ENCODE data around the gene SLC4A9.
A peak's percentile ranks its signal among the peaks of the same experiment; 100 is the strongest.

Gene SLC4A9

DNA sequence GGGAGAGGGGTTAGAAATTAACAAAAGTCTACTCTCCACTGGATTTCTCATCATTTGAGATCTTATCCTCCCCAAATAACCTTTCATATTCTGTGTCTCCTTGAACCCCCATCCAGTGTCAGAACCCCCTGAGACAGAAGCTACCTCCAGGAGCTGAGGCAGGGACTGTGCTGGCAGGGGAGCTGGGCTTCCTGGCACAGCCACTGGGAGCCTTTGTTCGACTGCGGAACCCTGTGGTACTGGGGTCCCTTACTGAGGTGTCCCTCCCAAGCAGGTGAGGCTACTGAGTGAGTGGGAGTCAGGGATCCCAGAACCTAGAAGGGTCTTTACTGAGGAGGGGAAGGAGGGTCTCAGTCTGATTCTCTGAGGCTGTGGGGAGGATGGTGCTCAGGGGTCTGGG, 1.9 kb downstream of the SLC4A9 start:
- H3K36me3 ChIP-seq (replicated peaks): no peaks in the 10 kb centered on the region
- H3K4me1 ChIP-seq: no peaks in the 10 kb centered on the region
- in situ Hi-C loops (cut with MboI; ENCODE audit: low sequenced_read_pairs): loop anchor here (5.0 kb wide), 1 partner anchor 120 kb away; no protein-coding TSS in a partner anchor
- H3K27me3 ChIP-seq (ENCODE audit: low read depth): no peaks in the 10 kb centered on the region
- DNase-seq (ENCODE audit: low spot score in 2 of 2): no peak
- H3K9me3 ChIP-seq: no peaks in the 10 kb centered on the region
- H3K4me3 ChIP-seq: no peak overlapping the region

DNA sequence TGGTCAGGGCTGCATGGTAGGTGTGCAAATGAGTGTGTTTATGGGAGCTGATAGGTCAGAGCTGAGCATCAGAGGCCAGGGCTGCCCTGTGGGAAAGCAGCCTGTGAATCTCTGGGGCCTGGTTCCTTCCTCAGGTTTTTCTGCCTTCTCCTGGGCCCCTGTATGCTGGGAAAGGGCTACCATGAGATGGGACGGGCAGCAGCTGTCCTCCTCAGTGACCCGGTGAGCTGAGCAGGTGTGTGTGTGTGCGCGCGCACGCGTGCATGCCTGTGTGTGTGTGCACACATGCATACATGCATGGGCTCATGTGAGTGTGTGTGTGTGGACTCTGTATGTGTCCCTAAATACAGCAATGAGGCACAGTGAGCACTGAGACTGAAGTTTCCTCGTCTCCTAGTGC, 2.3 kb downstream of the SLC4A9 start:
- Histone ChIP-seq H3K4me3 (no peak overlapping the region), H3K9me3 (no peaks in the 10 kb centered on the region), H3K27me3 (ENCODE audit: low read depth) (no peaks in the 10 kb centered on the region), H3K36me3 (replicated peaks) (no peaks in the 10 kb centered on the region), H3K4me1 (no peaks in the 10 kb centered on the region)
- in situ Hi-C loops (cut with MboI; ENCODE audit: low sequenced_read_pairs): loop anchor here (5.0 kb wide), 1 partner anchor 120 kb away; no protein-coding TSS in a partner anchor
- DNase-seq (ENCODE audit: low spot score in 2 of 2): no peak

DNA sequence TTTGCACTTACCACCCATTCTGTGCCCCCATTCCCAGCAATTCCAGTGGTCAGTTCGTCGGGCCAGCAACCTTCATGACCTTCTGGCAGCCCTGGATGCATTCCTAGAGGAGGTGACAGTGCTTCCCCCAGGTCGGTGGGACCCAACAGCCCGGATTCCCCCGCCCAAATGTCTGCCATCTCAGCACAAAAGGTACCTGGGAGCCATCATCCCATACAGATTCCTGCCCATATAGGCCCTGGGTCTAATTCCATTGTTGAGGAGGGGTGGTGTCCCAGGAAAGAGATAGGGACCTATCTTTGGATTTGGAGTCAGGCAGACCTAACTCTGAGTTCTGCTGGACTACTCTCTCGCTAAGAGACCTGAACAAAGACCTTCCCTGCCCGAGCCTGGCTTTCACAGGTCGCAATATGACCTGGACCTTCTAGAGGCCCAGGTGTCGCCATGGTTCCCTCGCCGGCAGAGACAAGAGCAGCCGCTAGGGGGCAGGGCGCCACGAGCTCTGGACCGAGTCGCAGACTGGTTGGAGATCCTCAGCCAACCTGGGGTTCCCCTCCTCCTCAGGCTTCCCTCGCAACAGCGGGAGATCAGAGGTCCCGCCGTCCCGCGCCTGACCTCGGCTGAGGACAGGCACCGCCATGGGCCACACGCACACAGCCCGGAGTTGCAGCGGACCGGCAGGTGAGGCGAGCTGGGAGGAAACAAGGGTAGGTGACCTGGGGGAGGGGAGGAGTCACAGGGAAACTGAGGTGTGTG, 3.1 kb downstream of the SLC4A9 start:
- no peaks in the 10 kb centered on the region for H3K36me3 ChIP-seq (replicated peaks)
- peak overlapping the region; percentile 15 for H3K4me3 ChIP-seq
- no peaks in the 10 kb centered on the region for H3K9me3 ChIP-seq
- no peaks in the 10 kb centered on the region for H3K27me3 ChIP-seq (ENCODE audit: low read depth)
- DNase-seq (ENCODE audit: low spot score in 2 of 2): peak; percentile 54 to 92
- no peaks in the 10 kb centered on the region for H3K4me1 ChIP-seq
- in situ Hi-C loops (cut with MboI; ENCODE audit: low sequenced_read_pairs): loop anchor here (5.0 kb wide), 1 partner anchor 121 kb away; no protein-coding TSS in a partner anchor

DNA sequence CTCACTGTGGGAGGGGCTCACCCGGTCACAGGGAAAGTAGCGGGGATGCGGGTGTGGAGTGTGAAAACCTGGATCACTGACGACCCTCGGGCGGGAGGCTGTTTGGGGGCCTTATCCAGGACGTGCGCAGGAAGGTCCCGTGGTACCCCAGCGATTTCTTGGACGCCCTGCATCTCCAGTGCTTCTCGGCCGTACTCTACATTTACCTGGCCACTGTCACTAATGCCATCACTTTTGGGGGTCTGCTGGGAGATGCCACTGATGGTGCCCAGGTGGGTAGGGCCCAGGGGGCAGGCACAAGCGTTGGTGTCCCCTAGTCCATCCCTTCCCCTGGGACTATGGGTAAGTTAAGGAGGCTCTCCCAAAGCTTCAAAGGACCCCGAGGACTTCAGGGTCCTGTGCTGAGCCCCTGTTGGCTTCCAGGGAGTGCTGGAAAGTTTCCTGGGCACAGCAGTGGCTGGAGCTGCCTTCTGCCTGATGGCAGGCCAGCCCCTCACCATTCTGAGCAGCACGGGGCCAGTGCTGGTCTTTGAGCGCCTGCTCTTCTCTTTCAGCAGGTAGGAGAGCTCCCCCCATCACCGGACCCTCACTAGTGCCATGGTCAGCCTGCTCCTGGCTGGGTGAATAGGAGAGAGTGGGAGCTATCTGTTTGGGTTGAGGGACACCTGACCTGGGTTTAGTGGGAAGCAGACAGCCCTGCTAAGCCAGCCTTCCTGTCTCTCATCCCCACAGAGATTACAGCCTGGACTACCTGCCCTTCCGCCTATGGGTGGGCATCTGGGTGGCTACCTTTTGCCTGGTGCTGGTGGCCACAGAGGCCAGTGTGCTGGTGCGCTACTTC, 3.9 kb downstream of the SLC4A9 start:
- in situ Hi-C loops (cut with MboI; ENCODE audit: low sequenced_read_pairs): loop anchor here (5.0 kb wide), 1 partner anchor 122 kb away; no protein-coding TSS in a partner anchor
- Histone ChIP-seq H3K4me1 (no peaks in the 10 kb centered on the region), H3K36me3 (replicated peaks) (no peaks in the 10 kb centered on the region), H3K9me3 (no peaks in the 10 kb centered on the region), H3K4me3 (peak overlapping the region; percentile 15), H3K27me3 (ENCODE audit: low read depth) (no peaks in the 10 kb centered on the region)
- DNase-seq (ENCODE audit: low spot score in 2 of 2): no peak

DNA sequence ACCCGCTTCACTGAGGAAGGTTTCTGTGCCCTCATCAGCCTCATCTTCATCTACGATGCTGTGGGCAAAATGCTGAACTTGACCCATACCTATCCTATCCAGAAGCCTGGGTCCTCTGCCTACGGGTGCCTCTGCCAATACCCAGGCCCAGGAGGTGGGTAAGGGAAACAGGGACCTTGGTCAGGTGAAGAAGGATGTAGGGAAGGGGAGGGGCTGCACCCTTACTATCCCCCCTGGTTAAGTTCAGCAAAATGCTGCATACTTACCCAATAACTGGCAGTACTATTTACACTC, 4.4 kb downstream of the SLC4A9 start:
- H3K27me3 ChIP-seq (ENCODE audit: low read depth): no peaks in the 10 kb centered on the region
- in situ Hi-C loops (cut with MboI; ENCODE audit: low sequenced_read_pairs): loop anchor here (5.0 kb wide), 1 partner anchor 122 kb away; no protein-coding TSS in a partner anchor
- no peaks in the 10 kb centered on the region for H3K4me1 ChIP-seq
- DNase-seq (ENCODE audit: low spot score in 2 of 2): no peak
- no peaks in the 10 kb centered on the region for H3K9me3 ChIP-seq
- no peak overlapping the region for H3K4me3 ChIP-seq
- no peaks in the 10 kb centered on the region for H3K36me3 ChIP-seq (replicated peaks)

DNA sequence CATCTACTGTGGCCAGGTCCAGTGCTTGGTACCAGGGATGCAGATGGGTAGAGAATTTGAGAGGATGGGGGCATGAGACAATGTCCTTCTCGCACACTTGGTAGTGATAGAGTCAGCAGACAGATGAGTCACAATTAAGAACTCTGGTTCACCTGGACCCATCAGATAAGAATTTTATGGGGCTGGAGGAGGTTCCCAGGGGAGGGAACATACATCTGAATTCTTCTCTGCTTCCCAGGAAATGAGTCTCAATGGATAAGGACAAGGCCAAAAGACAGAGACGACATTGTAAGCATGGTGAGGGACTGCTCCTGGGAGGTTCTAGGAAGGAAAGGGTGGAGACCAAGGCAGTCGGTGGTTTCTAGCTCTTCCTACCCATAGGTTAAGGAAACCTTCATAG, 5.3 kb downstream of the SLC4A9 start:
- Histone ChIP-seq H3K4me3 (no peak overlapping the region), H3K27me3 (ENCODE audit: low read depth) (no peaks in the 10 kb centered on the region), H3K36me3 (replicated peaks) (no peaks in the 10 kb centered on the region), H3K4me1 (no peaks in the 10 kb centered on the region), H3K9me3 (no peaks in the 10 kb centered on the region)
- no peak for DNase-seq (ENCODE audit: low spot score in 2 of 2)
- in situ Hi-C loops (cut with MboI; ENCODE audit: low sequenced_read_pairs): no loop called here

DNA sequence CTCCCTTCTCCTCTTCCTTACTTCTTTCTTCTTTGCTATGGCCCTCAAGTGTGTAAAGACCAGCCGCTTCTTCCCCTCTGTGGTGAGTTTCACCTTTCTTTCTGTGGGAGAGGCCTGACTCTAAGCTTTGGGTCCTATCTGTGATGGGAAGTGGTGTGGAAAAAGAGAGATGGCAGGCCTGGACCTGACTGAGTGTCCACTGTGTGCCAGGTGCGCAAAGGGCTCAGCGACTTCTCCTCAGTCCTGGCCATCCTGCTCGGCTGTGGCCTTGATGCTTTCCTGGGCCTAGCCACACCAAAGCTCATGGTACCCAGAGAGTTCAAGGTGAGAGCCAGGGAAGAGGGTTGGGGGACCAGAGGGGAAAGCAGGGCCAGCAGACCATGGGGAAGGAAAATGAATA, 5.9 kb downstream of the SLC4A9 start:
- Histone ChIP-seq H3K27me3 (ENCODE audit: low read depth) (no peaks in the 10 kb centered on the region), H3K4me3 (no peak overlapping the region), H3K9me3 (no peaks in the 10 kb centered on the region), H3K36me3 (replicated peaks) (no peaks in the 10 kb centered on the region), H3K4me1 (no peaks in the 10 kb centered on the region)
- no peak for DNase-seq (ENCODE audit: low spot score in 2 of 2)
- in situ Hi-C loops (cut with MboI; ENCODE audit: low sequenced_read_pairs): no loop called here

DNA sequence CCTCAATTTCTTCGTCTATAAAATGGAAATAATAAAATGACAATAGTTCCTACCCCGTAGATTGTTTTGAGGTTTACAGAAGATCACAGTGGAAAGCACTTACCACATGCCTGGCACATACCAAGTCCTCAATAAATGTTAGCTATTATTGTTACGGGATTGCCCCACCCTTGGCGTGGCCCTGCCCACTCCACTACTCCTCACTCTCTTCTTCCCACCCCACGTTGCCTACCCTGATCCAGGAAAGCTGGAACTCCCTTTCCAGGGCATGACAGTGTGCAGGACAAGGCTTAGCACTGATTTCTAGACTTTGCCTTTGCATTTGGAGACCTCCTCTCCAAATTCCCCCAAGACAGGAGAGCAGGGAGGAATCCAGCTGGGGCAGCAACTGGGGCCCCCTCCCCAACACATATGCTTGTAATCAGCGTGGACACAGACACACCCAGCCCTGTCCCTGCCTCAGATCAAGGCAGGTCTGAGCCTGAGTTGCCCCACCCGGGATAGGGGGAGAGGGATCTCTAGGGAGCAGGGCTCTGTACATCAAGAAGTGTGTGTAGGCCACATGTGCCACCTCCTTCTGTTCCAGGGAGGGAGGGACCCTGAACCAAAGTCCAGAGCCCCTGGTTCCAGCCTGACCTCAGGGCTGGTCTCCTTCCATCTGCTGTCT, 6.7 kb downstream of the SLC4A9 start:
- no peak overlapping the region for H3K4me3 ChIP-seq
- no peaks in the 10 kb centered on the region for H3K4me1 ChIP-seq
- no peaks in the 10 kb centered on the region for H3K36me3 ChIP-seq (replicated peaks)
- no peak for DNase-seq (ENCODE audit: low spot score in 2 of 2)
- in situ Hi-C loops (cut with MboI; ENCODE audit: low sequenced_read_pairs): no loop called here
- no peaks in the 10 kb centered on the region for H3K27me3 ChIP-seq (ENCODE audit: low read depth)
- no peaks in the 10 kb centered on the region for H3K9me3 ChIP-seq

DNA sequence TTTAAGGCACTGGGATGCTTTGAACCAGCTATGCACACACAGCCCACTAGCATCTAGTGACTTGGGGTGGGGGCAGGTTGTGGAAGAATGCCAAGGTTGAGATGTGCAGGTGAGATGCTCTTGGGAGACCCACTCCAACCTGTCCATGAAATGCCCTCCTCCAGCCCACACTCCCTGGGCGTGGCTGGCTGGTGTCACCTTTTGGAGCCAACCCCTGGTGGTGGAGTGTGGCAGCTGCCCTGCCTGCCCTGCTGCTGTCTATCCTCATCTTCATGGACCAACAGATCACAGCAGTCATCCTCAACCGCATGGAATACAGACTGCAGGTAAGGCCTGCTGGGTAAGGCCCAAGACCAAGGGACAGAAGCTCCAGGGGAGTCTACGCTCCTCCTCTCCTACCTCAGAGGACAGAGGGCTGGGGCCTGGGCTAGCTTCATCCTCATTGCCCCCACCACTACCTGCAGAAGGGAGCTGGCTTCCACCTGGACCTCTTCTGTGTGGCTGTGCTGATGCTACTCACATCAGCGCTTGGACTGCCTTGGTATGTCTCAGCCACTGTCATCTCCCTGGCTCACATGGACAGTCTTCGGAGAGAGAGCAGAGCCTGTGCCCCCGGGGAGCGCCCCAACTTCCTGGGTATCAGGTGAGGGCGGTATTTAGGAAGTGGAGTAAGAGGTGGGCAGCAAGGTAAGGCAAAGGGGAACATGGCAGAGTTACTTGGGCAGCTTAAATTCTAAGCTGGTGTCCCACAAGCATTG, 7.4 kb downstream of the SLC4A9 start:
- Histone ChIP-seq H3K4me3 (no peak overlapping the region), H3K36me3 (replicated peaks) (no peaks in the 10 kb centered on the region), H3K4me1 (no peaks in the 10 kb centered on the region), H3K9me3 (no peaks in the 10 kb centered on the region), H3K27me3 (ENCODE audit: low read depth) (no peaks in the 10 kb centered on the region)
- no peak for DNase-seq (ENCODE audit: low spot score in 2 of 2)
- in situ Hi-C loops (cut with MboI; ENCODE audit: low sequenced_read_pairs): no loop called here

DNA sequence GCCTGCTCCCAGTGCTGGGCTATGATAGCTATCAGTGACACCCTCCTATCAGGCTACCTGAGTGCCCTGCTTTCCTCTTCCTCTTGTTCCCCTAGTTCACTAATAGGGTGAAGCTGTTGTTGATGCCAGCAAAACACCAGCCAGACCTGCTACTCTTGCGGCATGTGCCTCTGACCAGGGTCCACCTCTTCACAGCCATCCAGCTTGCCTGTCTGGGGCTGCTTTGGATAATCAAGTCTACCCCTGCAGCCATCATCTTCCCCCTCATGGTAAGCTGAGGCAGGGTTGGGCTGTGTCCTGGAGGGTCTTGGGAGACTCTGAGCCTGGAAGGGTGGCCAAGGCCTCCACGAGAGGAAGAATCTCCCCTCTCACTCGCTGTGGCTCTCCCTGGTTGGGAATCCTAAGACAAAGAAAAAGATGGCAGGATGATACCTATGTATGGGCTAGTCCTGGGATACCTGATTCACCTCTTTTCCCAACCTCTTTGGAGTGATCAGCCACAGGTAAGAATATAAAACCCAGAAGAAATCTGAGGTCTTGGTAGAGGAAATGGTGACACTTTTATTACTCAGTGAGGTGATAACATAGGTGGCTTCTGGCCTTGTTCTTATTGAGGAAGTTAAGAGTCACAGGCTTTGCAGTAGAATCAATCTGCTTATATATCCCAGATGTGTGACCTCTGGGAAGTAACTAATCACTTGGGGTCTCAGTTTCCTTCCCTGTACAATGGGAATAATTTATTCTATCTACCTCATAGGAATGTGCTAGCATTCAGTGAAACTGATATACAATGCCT, 11.6 kb downstream of the SLC4A9 start:
- DNase-seq (ENCODE audit: low spot score in 2 of 2): no peak
- no peaks in the 10 kb centered on the region for H3K36me3 ChIP-seq (replicated peaks)
- no peak overlapping the region for H3K4me3 ChIP-seq
- in situ Hi-C loops (cut with MboI; ENCODE audit: low sequenced_read_pairs): no loop called here
- no peaks in the 10 kb centered on the region for H3K9me3 ChIP-seq
- peaks cover 3% of the 10 kb centered on the region for H3K4me1 ChIP-seq
- H3K27me3 ChIP-seq (ENCODE audit: low read depth): no peaks in the 10 kb centered on the region

DNA sequence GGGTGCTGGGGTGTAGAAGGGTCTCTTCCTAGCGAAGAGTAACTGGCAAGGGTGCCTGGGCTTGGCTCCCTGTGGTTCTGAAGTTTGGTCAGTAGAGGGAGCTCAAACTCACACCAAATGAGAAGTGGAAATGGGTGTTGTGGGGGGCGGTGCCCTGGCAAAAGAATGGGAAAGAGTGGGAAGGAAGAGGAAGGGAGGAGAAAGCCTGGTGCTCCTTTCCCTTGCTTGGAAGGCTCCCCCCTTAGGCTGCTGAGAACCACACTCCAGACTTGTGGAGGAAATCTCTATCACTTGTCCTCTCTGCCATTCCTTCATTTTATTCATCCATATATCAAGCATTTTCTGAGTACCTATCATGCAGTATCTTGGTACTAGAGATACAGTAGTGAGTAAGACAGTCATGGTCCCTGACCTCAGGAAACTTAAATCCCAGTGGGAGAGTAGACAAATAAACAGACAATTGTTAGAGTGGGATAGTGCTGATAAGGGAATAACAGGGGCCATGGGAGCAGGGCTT, 13.0 kb downstream of the SLC4A9 start:
- Histone ChIP-seq H3K4me3 (no peak overlapping the region), H3K9me3 (no peaks in the 10 kb centered on the region), H3K4me1 (peaks cover 3% of the 10 kb centered on the region), H3K27me3 (ENCODE audit: low read depth) (no peaks in the 10 kb centered on the region), H3K36me3 (replicated peaks) (no peaks in the 10 kb centered on the region)
- peak; percentile 80 to 90 for DNase-seq (ENCODE audit: low spot score in 2 of 2)
- in situ Hi-C loops (cut with MboI; ENCODE audit: low sequenced_read_pairs): no loop called here

DNA sequence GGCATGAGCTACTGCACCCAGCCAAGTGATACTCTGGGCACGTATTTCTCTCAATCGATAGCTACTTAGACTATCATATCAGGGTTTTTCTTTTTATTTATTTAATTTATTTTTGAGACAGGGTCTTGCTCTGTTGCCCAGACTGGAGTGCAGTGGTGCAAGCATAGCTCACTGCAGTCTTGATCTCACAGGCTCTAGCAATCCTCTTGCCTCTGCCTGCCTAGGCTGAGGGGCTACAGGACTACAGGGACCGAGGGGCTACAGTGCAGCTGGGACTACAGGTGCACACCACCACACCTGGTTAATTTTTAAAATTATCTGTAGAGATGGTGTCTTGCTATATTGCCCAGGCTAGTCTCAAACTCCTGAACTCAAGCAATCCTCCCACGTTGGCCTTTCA, 21.4 kb downstream of the SLC4A9 start:
- Histone ChIP-seq H3K27me3 (ENCODE audit: low read depth) (no peaks in the 10 kb centered on the region), H3K4me1 (no peaks in the 10 kb centered on the region), H3K9me3 (no peaks in the 10 kb centered on the region; the same call in 1 of the 2 replicates), H3K4me3 (no peak overlapping the region), H3K36me3 (replicated peaks) (no peaks in the 10 kb centered on the region)
- in situ Hi-C loops (cut with MboI; ENCODE audit: low sequenced_read_pairs): no loop called here
- DNase-seq (ENCODE audit: low spot score in 2 of 2): no peak

Data from HAP-1 (cell line).